Forelimb muscle (tissue), 1 donor: ENCODE data around the gene OXCT2. TPM values are rescaled to one million over a fixed set of nuclear protein-coding genes. Genes with fewer than 3 reads are reported as not detected.
"Not testable (repeated sequence)": the region's sequence is repeated elsewhere in the genome, so short reads cannot be mapped to it uniquely, and the experiment has no call there.

Source experiments
- DNase-seq: peaks from one replicate; pipeline ENCODE4 v3.0.0-alpha.2; 2013; ENCODE audit warnings: low read depth
- polyA plus RNA-seq: library from polyadenylated mRNA; unstranded; fragments of 120-200 nt; gene quantifications from one replicate; pipeline ENCODE4 v1.2.1, GENCODE V29; 2013; ENCODE audit not compliant: insufficient read length

Gene OXCT2
- polyA plus RNA-seq, 1 donor, result not detected

DNA sequence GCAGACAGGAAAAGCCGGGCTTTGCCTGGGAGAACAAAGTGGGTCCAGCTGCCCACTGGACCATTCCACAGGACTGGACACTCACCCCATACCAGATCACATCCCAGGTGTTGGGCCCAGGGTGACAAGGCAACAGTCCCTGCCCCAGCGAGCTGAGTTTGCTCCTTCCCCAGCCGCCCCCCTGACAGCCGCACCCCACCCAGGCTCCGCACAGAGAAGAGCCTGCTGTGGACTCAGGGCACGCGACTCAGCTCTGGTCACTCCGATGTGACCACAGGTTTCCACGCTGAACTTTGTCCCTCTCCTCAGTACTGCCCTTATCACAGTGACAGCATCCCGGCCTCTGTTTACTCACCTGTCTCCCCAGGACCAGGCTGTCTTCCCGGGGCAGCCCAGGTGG lies 16.3 kb upstream of the OXCT2 start:
- DNase-seq, result no peak

DNA sequence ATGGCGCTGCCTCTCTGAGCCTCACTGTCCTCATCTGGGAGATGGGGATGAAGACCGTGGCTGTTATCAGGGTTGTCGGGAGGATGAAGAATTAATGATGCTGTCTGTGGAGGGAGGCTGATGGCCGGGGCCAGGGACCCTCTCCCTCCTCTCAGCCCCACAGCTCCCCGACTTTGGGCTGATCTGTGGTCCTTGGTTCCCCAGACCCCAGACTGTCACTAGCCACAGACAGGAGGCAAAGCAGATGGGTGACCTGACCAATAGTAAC lies 15.9 kb upstream of the OXCT2 start:
- not testable (repeated sequence) for DNase-seq

GRCh38 chr1:39786303-39787107 lies 15.4 kb upstream of the OXCT2 start:
- not testable (repeated sequence) for DNase-seq

DNA sequence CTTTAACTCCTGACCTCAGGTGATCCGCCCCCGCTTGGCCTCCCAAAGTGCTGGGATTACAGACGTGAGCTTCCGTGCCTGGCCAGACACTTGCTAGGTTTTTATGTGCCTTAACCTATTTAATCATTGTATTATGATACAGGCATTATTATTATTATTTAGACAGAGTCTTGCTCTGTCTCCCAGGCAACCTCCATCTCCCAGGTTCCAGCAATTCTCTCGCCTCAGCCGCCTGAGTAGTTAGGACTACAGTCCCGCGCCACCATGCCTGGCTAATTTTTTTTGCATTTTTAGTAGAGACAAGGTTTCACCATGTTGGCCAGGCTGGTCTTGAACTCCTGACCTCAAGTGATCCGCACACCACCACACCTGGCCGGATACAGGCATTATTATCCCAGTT lies 11.5 kb upstream of the OXCT2 start:
- not testable (repeated sequence) for DNase-seq

DNA sequence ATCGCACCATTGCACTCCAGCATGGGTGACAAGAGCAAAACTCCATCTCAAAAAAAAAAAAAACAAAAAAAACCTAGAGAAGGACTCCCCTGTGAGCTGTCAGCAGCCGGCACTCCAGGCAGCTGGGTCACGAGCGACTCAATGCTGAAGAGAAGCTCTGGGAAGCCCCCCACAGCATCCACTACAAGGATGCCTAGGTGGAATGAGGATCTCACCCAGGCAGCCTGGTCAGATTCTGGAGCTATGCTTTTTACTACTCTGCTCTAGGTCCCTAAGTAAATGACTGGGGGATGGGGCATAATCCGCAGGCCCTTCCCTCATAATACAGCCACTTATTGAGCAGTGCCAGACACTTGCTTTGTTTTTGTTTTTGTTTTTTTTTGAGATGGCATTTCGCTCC lies 11.0 kb upstream of the OXCT2 start:
- DNase-seq, result no peak

DNA sequence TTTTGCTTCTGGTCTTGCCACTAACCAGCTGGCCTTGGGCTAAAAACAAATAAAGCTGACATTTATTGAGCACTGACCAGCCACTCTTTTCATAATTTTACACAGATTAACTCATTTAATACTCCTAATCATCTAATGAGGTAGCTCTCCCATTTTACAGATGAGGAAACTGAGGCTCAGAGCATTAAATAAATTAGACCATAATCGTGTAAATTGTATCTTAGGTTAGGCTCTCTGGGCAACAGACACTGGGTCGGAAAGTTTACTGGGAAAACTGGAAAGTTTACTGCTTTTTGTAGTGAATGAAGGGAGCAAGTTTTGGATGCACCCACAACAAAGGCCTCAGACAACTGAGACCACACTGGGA lies 10.2 kb upstream of the OXCT2 start:
- no peak for DNase-seq

- no peak for DNase-seq
Measured at GRCh38 chr1:39779821-39780220, 8.7 kb upstream of the OXCT2 start.

GRCh38 chr1:39779137-39779536 lies 8.0 kb upstream of the OXCT2 start:
- DNase-seq, result no peak

- not testable (repeated sequence) for DNase-seq
Measured at GRCh38 chr1:39778463-39779099, 7.4 kb upstream of the OXCT2 start.

DNA sequence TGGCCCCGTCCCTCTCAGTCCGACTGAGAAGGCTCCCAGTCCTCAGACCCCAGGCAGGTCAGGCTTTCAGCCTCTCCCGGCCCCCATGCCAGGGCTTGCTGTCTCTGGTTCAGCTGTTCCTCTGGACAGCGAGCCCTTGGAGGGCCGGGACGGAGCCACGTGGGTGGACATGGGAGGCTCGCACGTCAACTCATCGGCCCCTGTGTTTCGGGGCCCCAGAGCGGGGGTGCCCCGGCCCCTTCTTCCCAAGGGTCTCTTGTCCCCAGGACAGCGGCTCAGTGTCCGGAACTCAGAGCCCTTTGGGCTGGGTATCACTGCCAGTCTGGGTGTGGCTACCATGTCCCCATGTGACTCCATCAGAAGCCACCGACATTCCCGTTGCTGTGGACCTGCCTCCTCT lies 6.7 kb upstream of the OXCT2 start:
- DNase-seq, result not testable (repeated sequence)

GRCh38 chr1:39777306-39777705 lies 6.2 kb upstream of the OXCT2 start:
- DNase-seq, result no peak

GRCh38 chr1:39776886-39777285 lies 5.7 kb upstream of the OXCT2 start:
- no peak for DNase-seq

DNA sequence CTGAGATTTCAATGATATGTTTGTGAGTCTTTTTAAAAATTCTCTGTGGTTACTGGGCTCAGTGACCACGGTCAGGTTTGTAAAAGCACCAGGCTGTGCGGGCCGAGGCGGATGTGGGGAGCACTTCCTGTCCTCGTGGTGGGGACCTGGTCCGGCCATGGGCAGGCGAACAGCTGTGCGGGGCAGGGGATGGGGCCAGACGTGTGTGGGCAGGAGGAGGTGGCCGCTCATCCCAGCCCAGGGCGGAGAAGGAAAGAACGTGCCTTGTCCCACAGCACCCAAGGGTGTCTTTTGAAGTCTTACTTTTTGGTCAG lies 5.2 kb upstream of the OXCT2 start:
- no peak for DNase-seq

DNA sequence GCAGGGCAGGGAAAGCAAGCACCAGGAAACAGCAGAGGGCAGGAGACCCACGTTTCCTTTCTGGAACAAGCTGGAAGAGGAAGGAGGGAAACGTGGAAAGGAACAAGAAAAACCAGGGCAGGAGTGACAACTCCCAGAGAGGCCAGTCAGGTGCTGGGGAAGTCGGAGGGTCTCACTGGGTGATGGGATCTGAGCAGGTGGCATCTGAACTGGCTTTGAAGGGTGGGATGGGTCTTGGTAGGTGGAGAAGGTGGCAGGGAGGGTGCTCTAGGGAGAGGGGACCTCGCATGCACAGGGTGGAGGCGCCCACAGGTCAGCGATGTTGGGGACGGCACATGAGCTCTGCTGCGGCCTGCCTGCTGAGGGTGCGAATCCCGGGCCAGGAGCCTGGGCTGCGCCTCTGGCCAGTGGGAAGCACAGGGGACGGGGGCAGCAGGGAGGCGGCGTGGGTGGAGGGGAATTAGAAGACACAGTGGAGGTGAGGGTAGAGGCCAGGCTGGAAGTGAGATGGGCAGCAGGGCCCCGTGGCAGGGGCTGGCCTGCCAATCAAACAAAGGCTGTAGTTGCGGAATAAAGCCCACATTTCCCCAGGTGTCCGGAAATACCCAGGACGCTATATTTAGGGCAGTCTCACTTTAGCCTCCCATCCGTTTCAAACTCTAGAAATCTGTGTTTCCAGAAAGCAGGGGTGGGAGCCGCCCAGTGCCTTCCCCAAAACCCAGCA lies 4.7 kb upstream of the OXCT2 start:
- not testable (repeated sequence) for DNase-seq

GRCh38 chr1:39775141-39775540 lies 4.0 kb upstream of the OXCT2 start:
- not testable (repeated sequence) for DNase-seq

GRCh38 chr1:39773369-39773979 lies 2.3 kb upstream of the OXCT2 start:
- not testable (repeated sequence) for DNase-seq

DNA sequence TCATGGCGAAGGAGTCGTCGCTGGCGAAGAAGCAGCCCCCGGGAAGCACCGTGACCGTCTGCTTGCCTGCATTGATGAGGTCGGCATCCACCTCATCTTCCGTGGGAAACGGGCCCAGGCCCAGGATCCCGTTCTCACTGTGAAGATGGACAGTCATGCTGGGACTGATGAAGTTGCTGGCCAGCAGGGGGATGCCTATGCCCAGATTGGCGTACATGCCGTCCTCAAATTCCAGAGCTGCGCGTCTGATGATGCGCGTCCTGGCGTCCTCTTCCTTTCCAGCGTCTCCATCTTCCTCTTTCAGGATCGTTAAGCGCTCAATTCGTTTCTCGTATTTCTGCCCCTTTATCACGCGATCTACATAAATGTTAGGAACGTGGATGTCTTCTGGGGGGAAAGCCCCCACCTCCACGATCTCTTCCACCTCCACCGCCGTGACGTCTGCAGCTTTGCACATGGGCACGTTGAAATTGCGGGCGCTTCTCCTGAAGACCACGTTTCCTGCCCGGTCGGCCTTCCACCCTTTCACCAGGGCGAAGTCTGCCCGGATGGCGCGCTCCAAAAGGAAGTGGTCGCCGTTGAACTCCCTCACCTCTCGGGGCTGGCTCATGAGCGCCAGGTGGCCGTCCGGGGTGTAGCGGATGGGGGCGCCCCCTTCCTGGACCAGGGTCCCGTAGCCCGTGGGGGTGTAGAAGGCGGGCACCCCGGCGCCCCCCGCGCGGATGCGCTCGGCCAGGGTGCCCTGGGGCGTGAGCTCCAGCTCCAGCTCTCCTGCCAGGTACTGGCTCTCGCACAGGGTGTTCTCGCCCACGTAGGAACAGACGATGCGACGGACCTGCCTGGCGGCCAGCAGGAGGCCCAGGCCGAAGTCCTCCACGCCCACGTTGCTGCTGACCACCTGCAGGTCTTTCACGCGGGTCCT lies 787 bp downstream of the OXCT2 start:
- not testable (repeated sequence) for DNase-seq

DNA sequence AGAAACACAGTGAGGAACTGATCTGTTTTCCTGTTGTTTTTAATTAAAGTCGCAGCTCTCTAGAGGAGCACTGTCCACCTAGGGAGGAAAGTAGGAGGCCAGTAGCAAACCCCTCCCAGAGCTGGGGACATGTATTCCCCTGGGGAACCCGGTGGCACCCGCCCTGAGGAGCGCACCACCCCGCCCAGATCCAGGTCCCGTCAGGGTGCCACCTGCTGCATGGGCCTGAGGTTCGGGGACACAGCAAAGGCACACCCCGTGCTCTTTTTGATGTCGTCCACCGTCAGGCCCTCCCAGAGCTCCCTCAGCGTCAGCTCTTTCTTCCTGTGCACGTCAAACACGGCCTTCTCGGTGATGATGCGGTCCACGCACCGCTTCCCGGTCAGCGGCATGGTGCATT lies 1.6 kb downstream of the OXCT2 start:
- not testable (repeated sequence) for DNase-seq

DNA sequence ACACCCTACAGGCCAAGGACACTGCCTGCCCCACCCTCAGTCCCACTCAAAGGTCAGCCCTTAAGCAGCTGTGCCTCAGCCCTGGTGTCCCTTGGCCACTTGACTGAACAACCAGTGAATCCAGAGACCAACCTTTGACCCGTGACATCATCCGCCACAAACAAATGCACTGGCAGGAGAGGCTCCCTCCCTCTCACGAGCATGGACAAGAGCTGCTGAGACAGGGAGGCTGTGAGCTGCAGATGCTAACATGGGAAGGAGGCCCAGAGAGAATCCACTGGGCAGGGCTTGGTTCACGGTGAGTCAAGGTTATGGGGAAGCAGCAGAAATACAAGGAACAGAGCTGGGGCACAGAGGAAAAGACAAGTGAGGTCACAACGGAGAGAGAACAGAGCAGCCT lies 4.7 kb downstream of the OXCT2 start:
- DNase-seq, result not testable (repeated sequence)

DNA sequence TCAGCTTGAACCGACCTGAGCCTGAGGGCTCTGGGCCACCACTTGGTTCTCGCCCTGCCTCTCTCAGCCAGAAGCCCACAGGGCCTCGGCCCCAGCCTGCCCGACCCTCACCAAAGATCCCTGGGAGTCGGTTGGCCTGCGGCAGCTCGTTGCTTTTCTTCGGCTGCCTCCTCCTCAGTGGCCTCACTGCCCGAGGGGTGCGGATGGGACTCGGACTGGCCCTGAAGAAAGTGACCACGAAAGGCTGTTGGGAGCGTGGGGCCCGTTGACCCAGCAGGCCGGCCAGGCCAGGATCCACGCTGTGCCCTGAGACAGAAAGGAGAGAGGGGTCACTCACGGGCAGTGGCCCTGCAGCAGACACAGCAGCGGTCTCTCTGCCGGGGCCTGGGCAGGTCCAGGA lies 6.6 kb downstream of the OXCT2 start:
- not testable (repeated sequence) for DNase-seq

GRCh38 chr1:39763619-39764374 lies 7.4 kb downstream of the OXCT2 start:
- DNase-seq, result not testable (repeated sequence)
